ENCODE measurements around the gene C11orf98. TPM values are rescaled to one million over a fixed set of nuclear protein-coding genes. Genes with fewer than 3 reads are reported as not detected.

C11orf98 gene
- total RNA-seq, 4 donors from 2014 or later: 32.7 to 48.0 (median 40.8) TPM

DNA sequence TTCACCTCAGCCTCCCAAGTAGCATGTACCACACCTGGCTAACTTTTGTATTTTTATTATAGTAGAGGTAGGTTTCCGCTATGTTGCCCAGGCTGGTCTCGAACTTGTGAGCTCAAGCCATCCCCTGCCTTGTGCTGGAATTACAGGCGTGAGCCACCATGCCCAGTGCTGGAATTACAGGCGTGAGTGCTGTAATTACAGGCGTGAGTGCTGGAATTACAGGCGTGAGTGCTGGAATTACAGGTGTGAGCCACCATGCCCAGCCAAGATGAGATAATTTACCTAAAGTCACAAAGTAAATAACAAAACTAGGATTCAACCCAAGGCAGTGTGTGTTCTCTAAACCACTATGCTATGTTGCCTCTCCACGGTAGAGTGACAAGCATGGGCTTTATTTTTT lies 17.5 kb upstream of the C11orf98 start:
- TF ChIP-seq, protein P1, sequence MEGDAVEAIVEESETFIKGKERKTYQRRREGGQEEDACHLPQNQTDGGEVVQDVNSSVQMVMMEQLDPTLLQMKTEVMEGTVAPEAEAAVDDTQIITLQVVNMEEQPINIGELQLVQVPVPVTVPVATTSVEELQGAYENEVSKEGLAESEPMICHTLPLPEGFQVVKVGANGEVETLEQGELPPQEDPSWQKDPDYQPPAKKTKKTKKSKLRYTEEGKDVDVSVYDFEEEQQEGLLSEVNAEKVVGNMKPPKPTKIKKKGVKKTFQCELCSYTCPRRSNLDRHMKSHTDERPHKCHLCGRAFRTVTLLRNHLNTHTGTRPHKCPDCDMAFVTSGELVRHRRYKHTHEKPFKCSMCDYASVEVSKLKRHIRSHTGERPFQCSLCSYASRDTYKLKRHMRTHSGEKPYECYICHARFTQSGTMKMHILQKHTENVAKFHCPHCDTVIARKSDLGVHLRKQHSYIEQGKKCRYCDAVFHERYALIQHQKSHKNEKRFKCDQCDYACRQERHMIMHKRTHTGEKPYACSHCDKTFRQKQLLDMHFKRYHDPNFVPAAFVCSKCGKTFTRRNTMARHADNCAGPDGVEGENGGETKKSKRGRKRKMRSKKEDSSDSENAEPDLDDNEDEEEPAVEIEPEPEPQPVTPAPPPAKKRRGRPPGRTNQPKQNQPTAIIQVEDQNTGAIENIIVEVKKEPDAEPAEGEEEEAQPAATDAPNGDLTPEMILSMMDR (IDR thresholded peaks at IDR 0.05): no peak
- TF ChIP-seq POLR2A (IDR thresholded peaks at IDR 0.05) (no peak), EP300 (IDR thresholded peaks at IDR 0.05) (no peak)
- WGBS, 2 donors: 91 to 93% methylated on average over 7 of the region's 7 CpGs
- H3K4me3 ChIP-seq: no peak overlapping the region
- DNase-seq (ENCODE audit: low spot score in 2 of 2): no peak
- peaks cover 0 to 2% of the 10 kb centered on the region in 2 donors for H3K27me3 ChIP-seq
- peaks cover 0 to 35% (median 14%) of the 10 kb centered on the region in 4 donors for H3K4me1 ChIP-seq
- peaks cover 0 to 5% (median 0%) of the 10 kb centered on the region in 3 donors for H3K36me3 ChIP-seq
- H3K9me3 ChIP-seq: no peaks in the 10 kb centered on the region
- H3K27ac ChIP-seq: no peak overlapping the region

DNA sequence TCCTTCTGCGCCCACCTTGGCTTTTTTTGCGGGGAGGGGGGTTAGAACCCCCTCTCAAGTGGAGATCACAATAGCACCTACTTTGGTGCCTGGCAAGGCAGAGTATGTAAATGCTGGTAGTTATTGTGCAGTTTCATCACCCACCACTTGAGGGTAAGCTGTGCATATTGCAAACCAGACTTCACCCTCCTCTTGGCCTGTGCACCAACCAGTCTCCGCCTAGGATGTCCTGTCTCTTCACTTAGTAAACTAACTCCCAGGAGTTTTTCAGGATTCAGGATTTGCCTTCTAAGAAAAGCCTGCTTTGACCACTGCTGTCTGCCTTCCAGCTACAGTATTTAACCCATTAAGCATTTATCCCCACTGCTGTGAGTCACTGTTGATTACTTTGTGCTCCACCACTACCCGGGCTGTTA lies 15.8 kb upstream of the C11orf98 start:
- H3K36me3 ChIP-seq: peaks cover 0 to 22% (median 0%) of the 10 kb centered on the region in 3 donors
- no peaks in the 10 kb centered on the region for H3K27me3 ChIP-seq
- peak in 1 of 2 donors; percentile 69 for DNase-seq (ENCODE audit: low spot score in 2 of 2)
- H3K4me1 ChIP-seq: peaks cover 0 to 47% (median 15%) of the 10 kb centered on the region in 4 donors
- H3K4me3 ChIP-seq: no peak overlapping the region
- peak overlapping the region in 2 of 4 donors; percentile 36 to 43 for H3K27ac ChIP-seq
- no peaks in the 10 kb centered on the region for H3K9me3 ChIP-seq
- TF ChIP-seq POLR2A (IDR thresholded peaks at IDR 0.05) (no peak), EP300 (IDR thresholded peaks at IDR 0.05) (peak in 1 of 2 donors; percentile 28)
- TF ChIP-seq, protein P1 (IDR thresholded peaks at IDR 0.05): peak; percentile 37 to 71 (median 39)
- WGBS, 2 donors: 43 to 47% methylated on average over 4 of the region's 4 CpGs

GRCh38 chr11:62678770-62679696 lies 14.0 kb upstream of the C11orf98 start, which contains the start of gene UBXN1:
Gene UBXN1, minus strand, starts transcription at chr11:62679073. Its CDS starts 150 bp downstream, at chr11:62678923.
- TF ChIP-seq POLR2A (IDR thresholded peaks at IDR 0.05) (peak in 1 of 2 donors; percentile 53), EP300 (IDR thresholded peaks at IDR 0.05) (peak; percentile 67 to 95)
- TF ChIP-seq, protein P1 (IDR thresholded peaks at IDR 0.05): peak in 1 of 5 experiments; percentile 38
- Histone ChIP-seq H3K36me3 (peaks cover 0 to 40% (median 0%) of the 10 kb centered on the region in 3 donors), H3K4me3 (peak within 1 kb of the TSS; percentile 78 to 97 (median 93)), H3K27ac (peak within 1 kb of the TSS; percentile 60 to 93 (median 90)), H3K9me3 (no peaks in the 10 kb centered on the region), H3K4me1 (peaks cover 0 to 53% (median 15%) of the 10 kb centered on the region in 4 donors), H3K27me3 (no peaks in the 10 kb centered on the region)
- 8 to 9% methylated on average over 31 to 33 of the region's 55 CpGs for WGBS, 2 donors
- peak; percentile 89 to 94 for DNase-seq (ENCODE audit: low spot score in 2 of 2)

DNA sequence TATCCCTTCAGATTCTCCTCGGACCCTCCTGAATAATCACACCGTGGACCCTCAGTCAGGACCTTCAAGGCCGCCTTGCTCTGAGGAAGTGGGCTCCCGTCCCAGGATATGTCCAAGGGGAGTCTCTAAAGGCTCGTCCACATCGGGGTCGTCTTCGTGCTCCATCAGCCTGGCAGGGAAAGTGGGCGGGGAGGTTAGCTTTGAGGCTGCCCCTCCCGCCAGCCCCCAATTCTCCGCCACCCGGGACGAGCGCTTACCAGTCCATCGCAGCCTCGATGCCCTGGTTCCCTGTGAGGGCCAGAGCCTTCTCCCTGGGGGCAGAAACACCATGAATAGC lies 13.4 kb upstream of the C11orf98 start:
- no peaks in the 10 kb centered on the region for H3K9me3 ChIP-seq
- 4 to 5% methylated on average over 13 to 15 of the region's 16 CpGs for WGBS, 2 donors
- TF ChIP-seq POLR2A (IDR thresholded peaks at IDR 0.05): no peak
- TF ChIP-seq, protein P1 (IDR thresholded peaks at IDR 0.05): no peak
- TF ChIP-seq EP300 (IDR thresholded peaks at IDR 0.05): no peak
- peak overlapping the region; percentile 78 to 97 (median 93) for H3K4me3 ChIP-seq
- peaks cover 0 to 46% (median 0%) of the 10 kb centered on the region in 3 donors for H3K36me3 ChIP-seq
- H3K27me3 ChIP-seq: no peaks in the 10 kb centered on the region
- DNase-seq (ENCODE audit: low spot score in 2 of 2): no peak
- peak overlapping the region; percentile 60 to 93 (median 90) for H3K27ac ChIP-seq
- H3K4me1 ChIP-seq: peaks cover 0 to 59% (median 15%) of the 10 kb centered on the region in 4 donors

DNA sequence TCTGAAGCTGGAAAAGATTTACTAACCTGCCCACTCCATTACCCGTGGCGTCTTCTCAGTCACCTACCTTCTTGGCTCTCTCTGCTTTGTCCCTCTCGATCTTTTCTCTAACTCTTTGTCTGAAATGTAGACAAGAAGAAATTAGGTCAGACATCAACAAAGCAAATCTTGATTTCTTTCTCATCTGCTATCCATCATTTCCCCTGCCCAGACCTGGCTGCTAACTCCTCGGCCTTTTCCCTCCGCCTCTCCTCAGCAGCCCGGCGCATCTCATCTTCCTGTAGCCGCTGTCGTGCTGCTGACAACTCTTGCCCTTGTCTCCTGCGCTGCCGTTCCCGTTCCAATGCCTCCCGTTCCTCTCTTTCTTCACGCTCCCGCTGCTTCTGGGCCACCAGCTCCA lies 12.7 kb upstream of the C11orf98 start:
- H3K4me1 ChIP-seq: peaks cover 0 to 66% (median 22%) of the 10 kb centered on the region in 4 donors
- no peak for DNase-seq (ENCODE audit: low spot score in 2 of 2)
- peaks cover 0 to 48% (median 0%) of the 10 kb centered on the region in 3 donors for H3K36me3 ChIP-seq
- no peaks in the 10 kb centered on the region for H3K27me3 ChIP-seq
- H3K27ac ChIP-seq: peak overlapping the region in 1 of 4 donors; percentile 91
- no peaks in the 10 kb centered on the region for H3K9me3 ChIP-seq
- 75 to 81% methylated on average over 15 of the region's 15 CpGs for WGBS, 2 donors
- TF ChIP-seq EP300 (IDR thresholded peaks at IDR 0.05) (no peak), POLR2A (IDR thresholded peaks at IDR 0.05) (no peak)
- TF ChIP-seq, protein P1 (IDR thresholded peaks at IDR 0.05): no peak
- H3K4me3 ChIP-seq: peak overlapping the region in 2 of 4 donors; percentile 91 to 95
